ENCODE results near the gene NALCN.

GRCh38 chr13:101026736-101027398 is 389.4 kb downstream of the NALCN start:
- TF ChIP-seq GATA2 (IDR thresholded peaks at IDR 0.05; ENCODE audit: low read depth, low read length) = no peak
- TF ChIP-seq GATA3 (IDR thresholded peaks at IDR 0.05; ENCODE audit: low read depth, low read length) = no peak
